MCF 10A (cell line): ENCODE measurements around the gene BUB3. TPM values are rescaled to one million over a fixed set of nuclear protein-coding genes. Genes with fewer than 3 reads are reported as not detected.

Source experiments
- Bru-seq: library from RNA; stranded (reverse); fragments of 400-500 nt; gene quantifications from one replicate; lab custom pipeline; 2021; lab: Mats Ljungman, UMichigan
- BruChase-seq, 2 experiments: library from RNA; stranded (reverse); fragments of 400-500 nt; gene quantifications; one replicate each; lab custom pipeline; 2021; lab: Mats Ljungman, UMichigan
- BruUV-seq: library from RNA; stranded (reverse); fragments of 400-500 nt; replicated peaks from 2 replicates; lab custom pipeline; 2021; lab: Mats Ljungman, UMichigan
- CTCF ChIA-PET: fragments of 300-600 bp; sonication (Branson Sonifier 250); formaldehyde crosslinking; extraction: SDS; loops from one replicate; lab custom pipeline; 2021; ENCODE audit warnings: antibody characterized with exemption, inconsistent platforms; lab: Yijun Ruan, JAX
- POLR2A ChIA-PET: fragments of 300-600, 350-650 bp; sonication (Branson Sonifier 250); formaldehyde crosslinking; extraction: SDS; loops from one replicate; lab custom pipeline; 2020; ENCODE audit warnings: antibody characterized with exemption, inconsistent platforms; lab: Yijun Ruan, JAX
- DNase-seq: peaks from one replicate; pipeline ENCODE4 v3.0.0-alpha.2; 2018; ENCODE audit not compliant: unreplicated experiment
- H3K27ac Mint-ChIP-seq: one replicate; pipeline ENCODE4 v1.8.0; 2022; ENCODE audit warnings: mild to moderate bottlenecking, low read depth, mixed read lengths; ENCODE audit not compliant: unreplicated experiment
- H3K27me3 Mint-ChIP-seq: one replicate; pipeline ENCODE4 v1.8.0; 2022; ENCODE audit warnings: mixed read lengths; ENCODE audit not compliant: insufficient read depth, unreplicated experiment
- H3K36me3 Mint-ChIP-seq: one replicate; pipeline ENCODE4 v1.8.0; 2022; ENCODE audit warnings: mild to moderate bottlenecking, moderate library complexity, mixed read lengths; ENCODE audit not compliant: insufficient read depth, unreplicated experiment
- H3K4me1 Mint-ChIP-seq: one replicate; pipeline ENCODE4 v1.8.0; 2022; ENCODE audit warnings: mixed read lengths; ENCODE audit not compliant: insufficient read depth, unreplicated experiment
- H3K4me3 Mint-ChIP-seq: one replicate; pipeline ENCODE4 v1.8.0; 2022; ENCODE audit warnings: mild to moderate bottlenecking, moderate library complexity, mixed read lengths; ENCODE audit not compliant: unreplicated experiment
- H3K9me3 Mint-ChIP-seq: one replicate; pipeline ENCODE4 v1.8.0; 2022; ENCODE audit warnings: mixed read lengths; ENCODE audit not compliant: unreplicated experiment
- intact Hi-C: fragments of 100-400 bp; cut with micrococcal nuclease; formaldehyde crosslinking; loops from 2 replicates; pipeline ENCODE4 v1.14.1; 2022
- long read RNA-seq: library from polyadenylated mRNA; stranded (forward); transcript quantifications from one replicate; pipeline ENCODE4 v2.0.0, GENCODE V29; 2022
- total RNA-seq: library from RNA; stranded (reverse); gene quantifications from 2 replicates; pipeline ENCODE4 v1.2.3, GENCODE V29; 2022
- TF ChIP-seq, protein P1 (sequence below): fragments of 200-600 bp; IDR thresholded peaks from one replicate; pipeline ENCODE4 v1.8.0; 2022; ENCODE audit warnings: antibody characterized with exemption, mild to moderate bottlenecking; ENCODE audit not compliant: unreplicated experiment

The BUB3 gene
- total RNA-seq = 185 and 197 TPM in 2 replicates
- Bru-seq, nascent RNA = percentile 96 among the genes with signal in this experiment
- BruChase-seq, experiment 1, labeled RNA remaining after a 6-hour chase = percentile 98 among the genes with signal in this experiment
- percentile 98 among the genes with signal in this experiment for BruChase-seq, experiment 2, labeled RNA remaining after a 2-hour chase
- long read RNA-seq, full-length matches to known transcripts = 572 of 679 reads
- long read RNA-seq, partial matches to known transcripts = 85 of 679 reads
- long read RNA-seq, other reads (novel, unspliced or antisense) = 22 of 679 reads

GRCh38 chr10:123154092-123154710 lies at the start of gene BUB3:
BUB3 (plus strand) TSS chr10:123154402; CDS start chr10:123154918, 516 bp downstream.
- POLR2A ChIA-PET = interaction anchor here (0.6 to 3.6 kb wide), 24 partner anchors 8 to 842 kb away, joined by 3 to 39 read pairs (median 4); partner anchors contain the start of genes ACADSB and IKZF5
- TF ChIP-seq, protein P1, sequence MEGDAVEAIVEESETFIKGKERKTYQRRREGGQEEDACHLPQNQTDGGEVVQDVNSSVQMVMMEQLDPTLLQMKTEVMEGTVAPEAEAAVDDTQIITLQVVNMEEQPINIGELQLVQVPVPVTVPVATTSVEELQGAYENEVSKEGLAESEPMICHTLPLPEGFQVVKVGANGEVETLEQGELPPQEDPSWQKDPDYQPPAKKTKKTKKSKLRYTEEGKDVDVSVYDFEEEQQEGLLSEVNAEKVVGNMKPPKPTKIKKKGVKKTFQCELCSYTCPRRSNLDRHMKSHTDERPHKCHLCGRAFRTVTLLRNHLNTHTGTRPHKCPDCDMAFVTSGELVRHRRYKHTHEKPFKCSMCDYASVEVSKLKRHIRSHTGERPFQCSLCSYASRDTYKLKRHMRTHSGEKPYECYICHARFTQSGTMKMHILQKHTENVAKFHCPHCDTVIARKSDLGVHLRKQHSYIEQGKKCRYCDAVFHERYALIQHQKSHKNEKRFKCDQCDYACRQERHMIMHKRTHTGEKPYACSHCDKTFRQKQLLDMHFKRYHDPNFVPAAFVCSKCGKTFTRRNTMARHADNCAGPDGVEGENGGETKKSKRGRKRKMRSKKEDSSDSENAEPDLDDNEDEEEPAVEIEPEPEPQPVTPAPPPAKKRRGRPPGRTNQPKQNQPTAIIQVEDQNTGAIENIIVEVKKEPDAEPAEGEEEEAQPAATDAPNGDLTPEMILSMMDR = no peak
- CTCF ChIA-PET = interaction anchor here (0.6 to 1.8 kb wide), 10 partner anchors 9 to 357 kb away, joined by 3 to 12 read pairs (median 4); no protein-coding TSS in a partner anchor
- Mint-ChIP-seq H3K9me3 (no peaks in the 10 kb centered on the region), H3K4me1 (peaks cover 32% of the 10 kb centered on the region), H3K4me3 (peak within 1 kb of the TSS; percentile 95), H3K27me3 (peaks cover 2% of the 10 kb centered on the region), H3K36me3 (peaks cover 36% of the 10 kb centered on the region), H3K27ac (peak within 1 kb of the TSS; percentile 92)
- no TSS peak for BruUV-seq
- intact Hi-C loops = loop anchor here (2.0 to 10.0 kb wide), 2 partner anchors 131 to 227 kb away; no protein-coding TSS in a partner anchor
- DNase-seq = peak; percentile 99

DNA sequence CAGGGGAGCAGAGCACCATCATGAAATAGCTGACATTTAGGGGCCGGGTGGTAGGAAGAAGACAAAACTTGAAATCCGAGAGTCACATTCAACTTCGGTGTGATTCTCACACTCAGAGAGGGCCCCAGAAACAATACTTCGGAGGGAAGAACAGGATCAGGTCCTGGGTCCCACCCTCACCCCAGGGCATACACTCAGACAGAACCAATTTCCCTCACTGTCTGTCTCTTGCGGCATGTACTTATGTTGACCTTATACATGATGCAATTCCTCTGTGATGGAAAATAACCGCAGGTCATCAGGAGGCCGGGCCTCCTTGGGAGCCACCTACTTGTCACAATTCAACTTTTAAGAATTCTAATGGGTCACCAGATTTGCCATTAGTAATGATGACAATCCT lies 44.7 kb upstream of the BUB3 start:
- Mint-ChIP-seq H3K9me3 (no peaks in the 10 kb centered on the region), H3K27ac (peak overlapping the region; percentile 11), H3K4me3 (no peak overlapping the region), H3K4me1 (peaks cover 13% of the 10 kb centered on the region), H3K27me3 (no peaks in the 10 kb centered on the region), H3K36me3 (no peaks in the 10 kb centered on the region)
- ChIA-PET CTCF (interaction anchor here (0.8 to 1.1 kb wide), 3 partner anchors 115 to 271 kb away, joined by 3 to 5 read pairs (median 3); no protein-coding TSS in a partner anchor), POLR2A (interaction anchor here (0.9 to 1.3 kb wide), 2 partner anchors 20 to 22 kb away, joined by 3 to 4 read pairs; no protein-coding TSS in a partner anchor)
- peak; percentile 84 for DNase-seq
- TF ChIP-seq, protein P1 = no peak
- BruUV-seq = no TSS peak
- intact Hi-C loops = no loop called here

GRCh38 chr10:123117644-123118417 lies 36.4 kb upstream of the BUB3 start:
- Mint-ChIP-seq H3K36me3 (no peaks in the 10 kb centered on the region), H3K4me1 (no peaks in the 10 kb centered on the region), H3K4me3 (no peak overlapping the region), H3K27ac (no peak overlapping the region), H3K9me3 (no peaks in the 10 kb centered on the region), H3K27me3 (peaks cover 11% of the 10 kb centered on the region)
- POLR2A ChIA-PET = no interaction called here
- CTCF ChIA-PET = interaction anchor here (0.5 to 0.7 kb wide), 3 partner anchors 11 to 40 kb away, joined by 3 to 4 read pairs (median 3); no protein-coding TSS in a partner anchor
- TF ChIP-seq, protein P1 = no peak
- no peak for DNase-seq
- no TSS peak for BruUV-seq
- intact Hi-C loops = no loop called here
